PC-9 (cell line): ENCODE data around the gene LIPC. TPM values are rescaled to one million over a fixed set of nuclear protein-coding genes. Genes with fewer than 3 reads are reported as not detected.

ENCODE experiments used
- BruUV-seq: library from RNA; stranded (reverse); fragments of 400-500 nt; replicated peaks from 2 replicates; lab custom pipeline; 2021; lab: Mats Ljungman, UMichigan
- CTCF ChIA-PET: fragments of 300-600 bp; sonication (Branson Sonifier 250); formaldehyde crosslinking; loops from one replicate; lab custom pipeline; 2022; ENCODE audit warnings: antibody characterized with exemption; lab: Charles Lee
- POLR2A ChIA-PET: fragments of 300-600 bp; sonication (Branson Sonifier 250); formaldehyde crosslinking; loops from one replicate; lab custom pipeline; 2022; ENCODE audit warnings: antibody characterized with exemption; ENCODE audit not compliant: unreplicated experiment; lab: Charles Lee
- DNase-seq, 2 experiments: peaks; one replicate each; pipeline versions ENCODE4 v3.0.0 to v3.0.0-alpha.2; 2015 to 2022; ENCODE audit warnings: mixed read lengths in 1 of 2
- H2AFZ ChIP-seq: fragments of 200-600 bp; sonication (generic); 2 replicates; pipeline ENCODE4 v1.8.1; 2017; ENCODE audit warnings: antibody characterized with exemption
- H3F3A ChIP-seq: fragments of 200-600 bp; sonication (generic); 2 replicates; pipeline ENCODE4 v1.8.1; 2017; ENCODE audit warnings: antibody characterized with exemption, mild to moderate bottlenecking, low read depth; ENCODE audit not compliant: insufficient read depth
- H3K27ac ChIP-seq: fragments of 200-600 bp; sonication (generic); 2 replicates; pipeline ENCODE4 v1.6.1; 2016; ENCODE audit warnings: mixed run types
- H3K27me3 ChIP-seq: fragments of 200-600 bp; sonication (generic); 2 replicates; pipeline ENCODE4 v1.6.1; 2016; ENCODE audit warnings: low read depth, mixed run types; ENCODE audit not compliant: insufficient read depth
- H3K36me3 ChIP-seq: fragments of 200-600 bp; sonication (generic); 2 replicates; pipeline ENCODE4 v1.6.1; 2016; ENCODE audit warnings: low read depth, mixed run types
- H3K4me1 ChIP-seq: fragments of 200-600 bp; sonication (generic); replicated peaks from 2 replicates; pipeline ENCODE4 v1.6.1; 2016; ENCODE audit warnings: mixed run types; ENCODE audit not compliant: insufficient read depth
- H3K4me2 ChIP-seq: fragments of 200-600 bp; sonication (generic); 2 replicates; pipeline ENCODE4 v1.6.1; 2017; ENCODE audit warnings: mixed run types
- H3K4me3 ChIP-seq: fragments of 200-600 bp; sonication (generic); 2 replicates; pipeline ENCODE4 v1.6.1; 2016; ENCODE audit warnings: mixed run types
- H3K79me2 ChIP-seq: fragments of 200-600 bp; sonication (generic); 2 replicates; pipeline ENCODE4 v1.6.1; 2017; ENCODE audit warnings: low read depth, mixed run types
- H3K9me2 ChIP-seq: fragments of 200-600 bp; sonication (generic); 2 replicates; pipeline ENCODE4 v1.8.1; 2017; ENCODE audit warnings: mild to moderate bottlenecking; ENCODE audit not compliant: insufficient read depth
- H3K9me3 ChIP-seq: fragments of 200-600 bp; sonication (generic); 2 replicates; pipeline ENCODE4 v1.8.1; 2016; ENCODE audit warnings: low read depth; ENCODE audit not compliant: insufficient read depth
- H4K20me1 ChIP-seq: fragments of 200-600 bp; sonication (generic); 2 replicates; pipeline ENCODE4 v1.8.1; 2017; ENCODE audit not compliant: insufficient read depth
- CTCF ChIP-seq: fragments of 200-600 bp; sonication (generic); conservative IDR thresholded peaks from 2 replicates; pipeline ENCODE4 v1.6.1; 2017; ENCODE audit warnings: mixed run types, antibody characterized with exemption, mild to moderate bottlenecking, moderate library complexity
- EZH2 ChIP-seq: fragments of 200-600 bp; sonication (generic); IDR thresholded peaks from 2 replicates; pipeline ENCODE4 v1.8.0; 2017; ENCODE audit warnings: antibody characterized with exemption, low read depth
- intact Hi-C: fragments of 100-400 bp; cut with micrococcal nuclease; formaldehyde crosslinking; loops from one replicate; pipeline ENCODE4 v1.10.0; 2022; ENCODE audit not compliant: unreplicated experiment
- total RNA-seq: library from RNA; stranded (reverse); gene quantifications from 2 replicates; pipeline ENCODE4 v1.2.3, GENCODE V29; 2021

Gene LIPC
- total RNA-seq, 1 experiment from 2014 or later: not detected

GRCh38 chr15:58522391-58522790 is 90.6 kb downstream of the LIPC start:
- no peak for TF ChIP-seq EZH2
- no peak for TF ChIP-seq CTCF
- no peaks in the 10 kb centered on the region for H3K79me2 ChIP-seq
- no TSS peak for BruUV-seq
- no peak overlapping the region for H2AFZ ChIP-seq
- peaks cover 9% of the 10 kb centered on the region; the same call in 1 of the 2 replicates for H3F3A ChIP-seq
- peaks cover 53% of the 10 kb centered on the region for H3K4me1 ChIP-seq
- no peaks in the 10 kb centered on the region for H3K9me3 ChIP-seq
- no peaks in the 10 kb centered on the region for H3K36me3 ChIP-seq
- H3K4me3 ChIP-seq: no peak overlapping the region
- DNase-seq: no peak
- ChIA-PET CTCF (interaction anchor here (0.7 kb wide), 1 partner anchor 12 kb away, joined by 4 read pairs; no protein-coding TSS in a partner anchor), POLR2A (no interaction called here)
- peak overlapping the region; percentile 44 for H3K4me2 ChIP-seq
- intact Hi-C loops: loop anchor here (5.0 to 10.0 kb wide), 2 partner anchors 295 to 852 kb away; partner anchors contain the start of gene MYO1E
- H3K27ac ChIP-seq: peak overlapping the region; percentile 88
- no peaks in the 10 kb centered on the region for H3K9me2 ChIP-seq
- H4K20me1 ChIP-seq: no peaks in the 10 kb centered on the region
- no peaks in the 10 kb centered on the region for H3K27me3 ChIP-seq

GRCh38 chr15:58522865-58523264 is 91.1 kb downstream of the LIPC start:
- Histone ChIP-seq H3K36me3 (no peaks in the 10 kb centered on the region), H3K9me2 (no peaks in the 10 kb centered on the region), H3K9me3 (no peaks in the 10 kb centered on the region), H3K4me1 (peaks cover 58% of the 10 kb centered on the region), H3K79me2 (no peaks in the 10 kb centered on the region), H3K4me3 (no peak overlapping the region), H3K27me3 (no peaks in the 10 kb centered on the region), H4K20me1 (no peaks in the 10 kb centered on the region), H3F3A (peaks cover 14% of the 10 kb centered on the region; the same call in 1 of the 2 replicates), H3K4me2 (peak overlapping the region; percentile 44; the same call in 1 of the 2 replicates), H3K27ac (peak overlapping the region; percentile 88), H2AFZ (no peak overlapping the region)
- no peak for TF ChIP-seq CTCF
- TF ChIP-seq EZH2: no peak
- intact Hi-C loops: loop anchor here (5.0 to 10.0 kb wide), 2 partner anchors 296 to 852 kb away; partner anchors contain the start of gene MYO1E
- ChIA-PET POLR2A (no interaction called here), CTCF (interaction anchor here (0.6 kb wide), 1 partner anchor 51 kb away, joined by 4 read pairs; no protein-coding TSS in a partner anchor)
- BruUV-seq: no TSS peak
- no peak for DNase-seq

GRCh38 chr15:58523634-58524033 is 91.8 kb downstream of the LIPC start:
- no peak for DNase-seq
- POLR2A ChIA-PET: interaction anchor here (0.5 to 0.6 kb wide), 2 partner anchors 24 to 183 kb away, joined by 3 to 5 read pairs; no protein-coding TSS in a partner anchor
- H4K20me1 ChIP-seq: no peaks in the 10 kb centered on the region
- H3K9me3 ChIP-seq: no peaks in the 10 kb centered on the region
- no peaks in the 10 kb centered on the region for H3K27me3 ChIP-seq
- no peak overlapping the region for H2AFZ ChIP-seq
- H3K4me3 ChIP-seq: no peak overlapping the region
- H3K27ac ChIP-seq: peak overlapping the region; percentile 88
- peaks cover 66% of the 10 kb centered on the region for H3K4me1 ChIP-seq
- no peak overlapping the region for H3K4me2 ChIP-seq
- intact Hi-C loops: loop anchor here (5.0 to 10.0 kb wide), 2 partner anchors 296 to 851 kb away; partner anchors contain the start of gene MYO1E
- H3K9me2 ChIP-seq: no peaks in the 10 kb centered on the region
- CTCF ChIA-PET: interaction anchor here (0.6 kb wide), 1 partner anchor 50 kb away, joined by 4 read pairs; no protein-coding TSS in a partner anchor
- no peaks in the 10 kb centered on the region for H3K79me2 ChIP-seq
- no peak for TF ChIP-seq EZH2
- no peak for TF ChIP-seq CTCF
- BruUV-seq: no TSS peak
- H3F3A ChIP-seq: peaks cover 20% of the 10 kb centered on the region; the same call in 1 of the 2 replicates
- no peaks in the 10 kb centered on the region for H3K36me3 ChIP-seq
